ENCODE data around the gene FOXO4. TPM values are rescaled to one million over a fixed set of nuclear protein-coding genes. Genes with fewer than 3 reads are reported as not detected.

The FOXO4 gene
- total RNA-seq, 1 experiment from 2014 or later = 22.0 TPM

DNA sequence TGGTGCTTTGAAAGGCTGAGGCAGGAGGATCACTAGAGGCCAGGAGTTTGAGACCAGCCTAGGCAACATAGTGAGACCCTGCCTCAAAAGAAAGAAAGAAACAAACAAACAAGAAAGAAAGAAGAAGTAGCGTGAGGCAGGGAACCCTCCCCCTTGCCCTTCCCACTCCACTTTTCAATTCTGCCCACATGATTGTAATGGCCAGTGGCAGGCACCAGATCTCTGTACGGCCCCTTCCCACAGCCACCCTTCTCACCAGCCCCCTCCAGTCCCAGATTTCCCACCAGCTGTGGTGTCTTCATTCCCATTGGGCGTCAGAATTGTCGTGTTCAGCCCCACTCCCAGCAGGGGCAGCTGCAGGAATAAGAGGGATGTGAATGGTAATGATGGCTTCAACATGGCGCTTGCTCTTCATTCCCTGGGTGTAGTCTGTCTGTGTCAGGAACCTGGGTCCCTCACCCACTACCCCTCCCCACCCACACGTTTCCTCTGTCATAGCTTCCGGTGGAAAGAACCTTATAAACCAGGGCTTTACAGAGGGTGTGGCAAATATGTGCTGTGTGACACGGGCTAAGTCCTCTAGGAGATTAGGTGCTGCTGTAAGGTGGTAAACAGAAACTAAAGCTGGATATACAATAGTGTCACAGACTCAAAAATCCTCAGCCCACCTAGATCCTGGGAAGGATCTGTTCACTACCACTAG, 15.6 kb downstream of the FOXO4 start, which contains the start of gene IL2RG:
TSS of gene IL2RG (minus strand) at position 437 of the 703 bp plus-strand sequence. CDS start at position 399, 38 bp downstream.
- POLR2A ChIA-PET (ENCODE audit: unreplicated experiment) = no interaction called here
- no peaks in the 10 kb centered on the region for H3F3A ChIP-seq (ENCODE audit: insufficient read depth, low read depth)
- intact Hi-C loops (cut with micrococcal nuclease; ENCODE audit: unreplicated experiment) = no loop called here
- no TSS peak for BruUV-seq (replicated peaks)
- H4K20me1 ChIP-seq (ENCODE audit: insufficient read depth) = no peaks in the 10 kb centered on the region
- H3K36me3 ChIP-seq (ENCODE audit: low read depth) = no peaks in the 10 kb centered on the region
- no peak within 1 kb of the TSS for H3K4me3 ChIP-seq
- CTCF ChIA-PET = no interaction called here
- H2AFZ ChIP-seq = no peak within 1 kb of the TSS
- H3K4me1 ChIP-seq (replicated peaks; ENCODE audit: insufficient read depth) = no peaks in the 10 kb centered on the region
- no peaks in the 10 kb centered on the region for H3K79me2 ChIP-seq (ENCODE audit: low read depth)
- no peaks in the 10 kb centered on the region for H3K9me2 ChIP-seq (ENCODE audit: insufficient read depth)
- no peak for DNase-seq
- no peak within 1 kb of the TSS for H3K4me2 ChIP-seq
- H3K27ac ChIP-seq = no peak within 1 kb of the TSS
- no peaks in the 10 kb centered on the region for H3K9me3 ChIP-seq (ENCODE audit: insufficient read depth, low read depth)
- TF ChIP-seq, protein P1, sequence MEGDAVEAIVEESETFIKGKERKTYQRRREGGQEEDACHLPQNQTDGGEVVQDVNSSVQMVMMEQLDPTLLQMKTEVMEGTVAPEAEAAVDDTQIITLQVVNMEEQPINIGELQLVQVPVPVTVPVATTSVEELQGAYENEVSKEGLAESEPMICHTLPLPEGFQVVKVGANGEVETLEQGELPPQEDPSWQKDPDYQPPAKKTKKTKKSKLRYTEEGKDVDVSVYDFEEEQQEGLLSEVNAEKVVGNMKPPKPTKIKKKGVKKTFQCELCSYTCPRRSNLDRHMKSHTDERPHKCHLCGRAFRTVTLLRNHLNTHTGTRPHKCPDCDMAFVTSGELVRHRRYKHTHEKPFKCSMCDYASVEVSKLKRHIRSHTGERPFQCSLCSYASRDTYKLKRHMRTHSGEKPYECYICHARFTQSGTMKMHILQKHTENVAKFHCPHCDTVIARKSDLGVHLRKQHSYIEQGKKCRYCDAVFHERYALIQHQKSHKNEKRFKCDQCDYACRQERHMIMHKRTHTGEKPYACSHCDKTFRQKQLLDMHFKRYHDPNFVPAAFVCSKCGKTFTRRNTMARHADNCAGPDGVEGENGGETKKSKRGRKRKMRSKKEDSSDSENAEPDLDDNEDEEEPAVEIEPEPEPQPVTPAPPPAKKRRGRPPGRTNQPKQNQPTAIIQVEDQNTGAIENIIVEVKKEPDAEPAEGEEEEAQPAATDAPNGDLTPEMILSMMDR (conservative IDR thresholded peaks at IDR 0.05) = no peak
- TF ChIP-seq EZH2 (IDR thresholded peaks at IDR 0.05; ENCODE audit: low read depth) = no peak
- H3K27me3 ChIP-seq (ENCODE audit: insufficient read depth, low read depth) = no peaks in the 10 kb centered on the region

DNA sequence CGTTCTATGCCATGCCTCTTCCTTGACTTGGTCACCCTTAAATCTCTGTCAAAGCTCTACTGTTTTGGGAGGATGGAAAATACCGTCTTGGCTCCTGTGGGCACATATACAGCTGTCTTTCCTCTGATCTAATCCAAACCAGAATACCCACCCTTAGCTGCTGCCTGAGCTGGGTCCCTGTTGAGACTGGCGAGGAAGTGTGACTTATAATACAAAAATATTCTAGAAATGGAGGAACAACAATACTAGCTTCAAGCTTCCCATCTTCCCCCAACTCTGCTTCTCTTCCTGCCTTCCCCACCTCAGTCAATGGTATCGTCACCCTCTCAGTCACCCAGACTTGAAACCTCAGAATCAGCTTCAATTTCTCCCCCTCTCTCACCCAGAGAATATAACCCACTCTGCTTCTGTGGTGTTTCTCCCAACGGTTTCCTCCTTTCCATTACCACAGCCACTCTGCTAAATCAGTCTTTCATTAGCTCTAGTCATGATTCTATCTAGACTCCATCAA, 16.3 kb downstream of the FOXO4 start:
- H3K27me3 ChIP-seq (ENCODE audit: insufficient read depth, low read depth) = no peaks in the 10 kb centered on the region
- H3K27ac ChIP-seq = no peak overlapping the region
- intact Hi-C loops (cut with micrococcal nuclease; ENCODE audit: unreplicated experiment) = no loop called here

DNA sequence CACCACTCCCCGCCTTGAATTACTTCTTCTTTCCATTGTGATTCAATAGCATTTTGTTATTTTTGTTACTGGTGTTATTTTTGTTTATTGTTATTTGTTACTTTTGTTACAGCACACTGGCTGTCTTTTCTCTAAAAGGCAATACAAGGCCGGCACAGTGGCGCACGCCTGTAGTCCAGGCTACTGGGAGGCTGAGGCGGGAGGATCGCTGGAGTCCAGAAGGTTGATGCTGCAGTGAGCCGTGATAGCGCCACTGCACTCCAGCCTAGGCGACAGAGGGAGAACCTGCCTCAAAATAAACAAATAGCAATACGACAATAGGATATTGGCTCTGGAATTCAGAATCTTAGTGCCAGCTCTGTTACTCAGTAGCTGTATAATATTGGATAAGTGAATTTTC, 21.7 kb downstream of the FOXO4 start:
- Histone ChIP-seq H3K36me3 (ENCODE audit: low read depth) (no peaks in the 10 kb centered on the region), H3K79me2 (ENCODE audit: low read depth) (no peaks in the 10 kb centered on the region), H3F3A (ENCODE audit: insufficient read depth, low read depth) (no peaks in the 10 kb centered on the region), H3K4me1 (replicated peaks; ENCODE audit: insufficient read depth) (peaks cover 5% of the 10 kb centered on the region; the same call in 1 of the 2 replicates), H3K4me3 (no peak overlapping the region), H3K27me3 (ENCODE audit: insufficient read depth, low read depth) (no peaks in the 10 kb centered on the region), H3K27ac (no peak overlapping the region), H3K4me2 (peak overlapping the region; percentile 84; the same call in 1 of the 2 replicates), H3K9me3 (ENCODE audit: insufficient read depth, low read depth) (no peaks in the 10 kb centered on the region), H4K20me1 (ENCODE audit: insufficient read depth) (no peaks in the 10 kb centered on the region), H2AFZ (no peak overlapping the region), H3K9me2 (ENCODE audit: insufficient read depth) (no peaks in the 10 kb centered on the region)
- BruUV-seq (replicated peaks) = no TSS peak
- ChIA-PET CTCF (interaction anchor here (0.6 kb wide), 1 partner anchor 64 kb away, joined by 4 read pairs; no protein-coding TSS in a partner anchor), POLR2A (ENCODE audit: unreplicated experiment) (interaction anchor here (0.6 kb wide), 1 partner anchor 13 kb away, joined by 3 read pairs; no protein-coding TSS in a partner anchor)
- intact Hi-C loops (cut with micrococcal nuclease; ENCODE audit: unreplicated experiment) = no loop called here
- TF ChIP-seq EZH2 (IDR thresholded peaks at IDR 0.05; ENCODE audit: low read depth) = no peak
- TF ChIP-seq, protein P1 (conservative IDR thresholded peaks at IDR 0.05) = no peak
- no peak for DNase-seq

More for the DNA sequence above, 16.3 kb downstream of the FOXO4 start:
- Histone ChIP-seq H3K9me2 (ENCODE audit: insufficient read depth) (no peaks in the 10 kb centered on the region), H3K79me2 (ENCODE audit: low read depth) (no peaks in the 10 kb centered on the region), H2AFZ (no peak overlapping the region), H3K4me1 (replicated peaks; ENCODE audit: insufficient read depth) (no peaks in the 10 kb centered on the region), H3F3A (ENCODE audit: insufficient read depth, low read depth) (no peaks in the 10 kb centered on the region), H4K20me1 (ENCODE audit: insufficient read depth) (no peaks in the 10 kb centered on the region), H3K4me3 (no peak overlapping the region), H3K4me2 (no peak overlapping the region), H3K36me3 (ENCODE audit: low read depth) (no peaks in the 10 kb centered on the region), H3K9me3 (ENCODE audit: insufficient read depth, low read depth) (no peaks in the 10 kb centered on the region)
- no TSS peak for BruUV-seq (replicated peaks)
- no peak for DNase-seq
- ChIA-PET CTCF (no interaction called here), POLR2A (ENCODE audit: unreplicated experiment) (no interaction called here)
- TF ChIP-seq, protein P1 (conservative IDR thresholded peaks at IDR 0.05) = no peak
- no peak for TF ChIP-seq EZH2 (IDR thresholded peaks at IDR 0.05; ENCODE audit: low read depth)

All from PC-9 (cell line).